GM18508 (cell line): ENCODE data around the gene ZCCHC4.

Experiments
- ATAC-seq: cut with Tn5 transposase; IDR thresholded peaks from one replicate; pipeline ENCODE4 v1.9.1; 2021; ENCODE audit warnings: moderate number of reproducible peaks; ENCODE audit not compliant: insufficient read depth, unreplicated experiment

The ZCCHC4 gene, protein sequence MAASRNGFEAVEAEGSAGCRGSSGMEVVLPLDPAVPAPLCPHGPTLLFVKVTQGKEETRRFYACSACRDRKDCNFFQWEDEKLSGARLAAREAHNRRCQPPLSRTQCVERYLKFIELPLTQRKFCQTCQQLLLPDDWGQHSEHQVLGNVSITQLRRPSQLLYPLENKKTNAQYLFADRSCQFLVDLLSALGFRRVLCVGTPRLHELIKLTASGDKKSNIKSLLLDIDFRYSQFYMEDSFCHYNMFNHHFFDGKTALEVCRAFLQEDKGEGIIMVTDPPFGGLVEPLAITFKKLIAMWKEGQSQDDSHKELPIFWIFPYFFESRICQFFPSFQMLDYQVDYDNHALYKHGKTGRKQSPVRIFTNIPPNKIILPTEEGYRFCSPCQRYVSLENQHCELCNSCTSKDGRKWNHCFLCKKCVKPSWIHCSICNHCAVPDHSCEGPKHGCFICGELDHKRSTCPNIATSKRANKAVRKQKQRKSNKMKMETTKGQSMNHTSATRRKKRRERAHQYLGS

DNA sequence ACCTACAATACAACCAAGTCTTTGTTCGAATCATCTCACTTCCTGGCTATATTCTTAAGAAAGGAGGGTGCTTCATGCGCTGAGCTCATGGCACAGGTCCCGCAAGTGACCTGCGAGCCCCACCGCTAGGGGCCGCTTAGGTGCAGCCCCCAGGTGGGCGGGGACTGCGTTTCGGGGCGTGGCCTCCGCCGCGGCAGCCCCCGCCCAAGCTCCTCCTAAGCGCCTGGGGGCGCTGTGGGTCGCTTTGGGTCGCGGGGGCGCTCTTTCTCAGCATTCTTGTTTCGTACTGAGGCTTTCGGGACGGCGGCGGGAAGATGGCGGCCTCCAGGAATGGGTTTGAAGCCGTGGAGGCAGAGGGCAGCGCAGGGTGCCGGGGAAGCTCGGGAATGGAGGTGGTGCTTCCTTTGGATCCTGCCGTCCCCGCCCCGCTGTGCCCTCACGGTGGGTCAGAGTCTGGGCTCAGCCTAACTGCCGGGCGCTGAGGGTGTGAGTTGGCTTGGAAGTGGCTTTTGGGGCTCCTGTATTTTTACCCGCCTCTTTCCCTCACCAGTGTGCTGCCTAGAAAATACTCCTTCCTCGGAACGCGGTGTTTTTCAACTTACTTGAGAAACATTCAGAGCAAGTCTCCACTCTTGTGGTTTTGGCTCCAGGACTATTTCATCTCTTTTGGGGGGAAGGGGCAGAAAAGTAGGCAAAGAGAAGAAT, at the start of gene ZCCHC4:
ZCCHC4 (plus strand) TSS at position 279 of the 705 bp plus-strand sequence; CDS start at position 315, 36 bp downstream.
- ATAC-seq = peak; percentile 74

DNA sequence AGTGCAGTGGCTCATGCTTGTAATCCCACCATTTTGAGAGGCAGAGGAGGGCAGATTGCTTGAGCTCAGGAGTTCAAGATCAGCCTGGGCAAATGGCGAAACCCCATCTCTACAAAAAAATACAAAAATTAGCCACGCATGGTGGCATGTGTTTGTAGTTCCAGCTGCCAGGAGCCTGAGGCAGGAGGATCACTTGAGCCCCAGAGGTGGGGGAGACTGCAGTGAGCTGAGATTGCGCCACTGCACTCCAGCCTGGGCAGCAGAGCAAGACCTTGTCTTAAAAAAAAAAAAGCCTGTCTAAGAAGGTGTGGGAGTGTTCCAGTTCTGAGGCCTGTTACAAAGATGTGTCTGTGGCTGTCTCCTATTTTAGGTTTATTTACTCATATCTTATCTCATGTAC, 40.7 kb upstream of the ZCCHC4 start:
- no peak for ATAC-seq

DNA sequence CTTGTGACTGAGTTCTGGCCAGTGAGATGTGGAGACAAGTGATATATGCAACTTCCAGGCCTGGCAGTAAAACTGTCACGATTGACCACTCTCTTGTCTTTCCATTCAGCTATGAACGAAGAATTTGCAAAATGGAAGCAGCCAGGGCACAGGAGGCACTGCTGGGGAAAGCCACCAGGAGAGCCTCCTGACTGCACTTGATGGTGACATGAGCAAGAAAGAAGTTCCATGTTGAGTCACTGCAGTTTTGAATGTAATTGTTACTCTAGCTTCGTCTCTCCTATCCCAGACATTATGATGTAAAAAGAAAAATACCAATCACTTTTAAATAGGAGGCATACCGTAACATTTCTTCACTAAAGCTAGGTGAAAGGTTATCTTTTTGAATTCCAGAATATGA, 32.4 kb upstream of the ZCCHC4 start:
- no peak for ATAC-seq

GRCh38 chr4:25283948-25284347, 28.6 kb upstream of the ZCCHC4 start:
- ATAC-seq = no peak

DNA sequence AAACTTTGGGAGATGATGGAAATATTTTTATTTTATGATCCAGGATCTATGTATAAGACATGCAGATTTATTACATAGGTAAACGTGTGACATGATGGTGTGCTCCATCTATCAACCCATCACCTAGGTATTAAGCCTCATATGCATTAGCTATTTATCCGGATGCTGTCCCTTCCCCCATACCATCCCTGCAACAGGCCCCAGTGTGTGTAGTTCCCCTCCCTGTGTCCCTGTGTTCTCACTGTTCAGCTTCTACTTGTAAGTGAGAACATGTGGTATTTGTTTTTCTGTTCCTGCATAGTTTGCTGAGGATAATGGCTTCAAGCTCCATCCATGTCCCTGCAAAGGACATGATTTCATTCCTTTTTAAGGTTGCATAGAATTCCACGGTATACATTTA, 28.1 kb upstream of the ZCCHC4 start:
- ATAC-seq = no peak

DNA sequence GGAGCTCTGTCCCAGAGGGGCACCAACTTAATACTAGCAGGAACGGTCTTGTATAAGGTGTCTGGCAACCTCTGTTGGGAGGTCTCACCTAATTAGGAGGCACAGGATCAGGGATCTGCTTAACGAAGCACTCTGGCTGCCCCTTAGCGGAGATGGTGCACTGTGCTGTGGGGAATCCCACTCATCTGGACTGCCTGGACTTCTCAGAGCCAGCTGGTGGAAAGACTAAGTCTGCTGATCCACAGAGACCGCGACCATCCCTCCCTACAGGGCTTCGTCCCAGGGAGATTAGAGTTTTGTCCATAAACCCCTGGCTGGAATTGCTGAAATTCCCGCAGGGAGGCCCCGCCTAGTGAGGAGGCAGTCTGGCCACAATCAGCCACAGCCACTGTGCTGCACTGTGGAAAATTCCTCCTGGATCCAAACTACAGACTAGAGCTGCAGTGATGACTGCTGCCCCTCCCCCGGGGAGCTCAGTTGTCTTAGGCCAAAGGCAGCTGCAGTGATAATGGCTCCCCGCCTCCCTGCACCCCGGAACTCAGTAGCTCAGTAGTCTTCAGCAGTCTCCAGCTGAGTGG, 22.0 kb upstream of the ZCCHC4 start:
- no peak for ATAC-seq

- no peak for ATAC-seq
Measured at GRCh38 chr4:25291158-25291733, 21.3 kb upstream of the ZCCHC4 start.

DNA sequence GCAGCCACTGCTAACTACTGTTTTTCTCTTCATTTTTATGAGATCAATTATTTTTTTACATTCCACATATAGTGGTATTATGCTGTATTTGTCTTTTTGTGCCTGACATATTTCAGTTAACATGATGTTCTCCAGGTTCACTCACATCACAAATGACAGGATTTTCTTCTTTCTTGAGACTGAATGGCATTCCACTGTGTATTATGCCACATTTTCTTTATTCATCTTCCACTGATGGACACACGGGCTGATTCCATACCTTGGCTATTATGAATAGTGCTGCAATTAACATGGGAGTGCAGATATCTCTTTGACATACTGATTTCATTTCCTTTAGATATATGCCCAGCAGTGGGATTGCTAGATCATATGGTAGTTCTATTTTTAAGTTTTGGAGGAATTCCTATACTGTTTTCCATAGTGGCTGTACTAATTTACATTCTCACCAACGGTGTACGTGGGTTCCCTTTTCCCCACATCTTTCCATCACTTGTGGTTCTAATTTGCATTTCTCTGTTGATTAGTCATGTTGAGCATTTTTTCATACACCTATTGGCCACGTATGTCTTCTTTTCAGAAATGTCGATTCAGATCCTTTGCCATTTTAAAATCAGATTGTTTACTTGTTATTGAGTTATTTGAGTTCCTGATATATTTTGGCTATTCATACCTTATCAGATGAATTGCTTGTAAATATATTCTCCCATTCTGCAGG, 14.9 kb upstream of the ZCCHC4 start:
- ATAC-seq = no peak

DNA sequence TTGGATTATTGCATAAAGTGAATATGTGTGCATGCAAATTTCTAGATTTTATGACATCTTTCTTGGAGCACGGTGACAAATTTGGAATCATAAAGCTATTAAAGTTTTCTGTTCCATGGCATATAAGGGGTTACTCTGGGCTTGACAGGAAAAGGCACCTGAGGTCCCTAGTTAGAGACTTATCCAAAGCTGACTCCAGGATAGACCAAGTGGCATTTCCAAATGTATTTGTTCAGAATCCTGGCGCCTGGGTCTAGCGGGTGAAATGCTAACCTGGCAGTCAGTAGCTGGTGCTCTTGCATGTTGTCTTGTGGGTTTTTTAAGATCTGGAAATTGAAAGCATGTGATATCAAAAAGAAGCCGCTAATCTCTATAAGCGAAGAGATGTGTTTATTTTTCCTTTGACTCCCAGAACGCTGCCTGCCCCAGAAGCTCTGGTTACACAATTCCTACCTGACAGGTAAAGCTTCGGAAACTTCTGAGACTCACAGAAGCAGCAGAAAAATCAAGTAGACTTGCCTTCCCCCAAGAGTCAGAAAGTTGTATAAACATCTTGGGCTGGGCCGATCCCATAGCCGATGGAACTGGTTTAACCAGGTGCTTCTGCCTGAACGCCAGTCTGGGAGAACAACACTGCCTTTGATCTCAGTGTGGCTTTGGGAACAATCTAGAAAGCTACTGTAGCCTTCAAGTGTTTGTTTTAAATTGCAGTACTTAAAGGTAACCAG, 12.9 kb upstream of the ZCCHC4 start:
- no peak for ATAC-seq

- no peak for ATAC-seq
Measured at GRCh38 chr4:25301471-25301870, 11.1 kb upstream of the ZCCHC4 start.

DNA sequence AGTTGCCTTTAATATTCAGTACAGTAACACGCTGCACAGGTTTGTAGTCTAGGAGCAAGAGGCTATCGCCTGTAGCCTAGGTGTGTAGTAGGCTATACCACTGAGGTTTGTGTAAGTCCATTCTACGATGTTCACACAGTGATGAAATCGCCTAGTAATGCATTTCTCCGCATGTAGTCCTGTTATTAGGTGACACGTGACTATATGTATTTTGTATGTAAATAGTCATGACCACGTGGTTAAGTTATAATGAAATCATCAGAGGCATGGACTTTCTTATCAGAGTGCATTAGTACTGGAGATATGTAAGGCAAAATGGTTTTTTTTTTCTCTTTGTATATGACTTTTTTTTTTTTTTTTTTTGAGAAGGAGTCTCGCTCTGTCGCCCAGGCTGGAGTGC, 9.9 kb upstream of the ZCCHC4 start:
- ATAC-seq = no peak

DNA sequence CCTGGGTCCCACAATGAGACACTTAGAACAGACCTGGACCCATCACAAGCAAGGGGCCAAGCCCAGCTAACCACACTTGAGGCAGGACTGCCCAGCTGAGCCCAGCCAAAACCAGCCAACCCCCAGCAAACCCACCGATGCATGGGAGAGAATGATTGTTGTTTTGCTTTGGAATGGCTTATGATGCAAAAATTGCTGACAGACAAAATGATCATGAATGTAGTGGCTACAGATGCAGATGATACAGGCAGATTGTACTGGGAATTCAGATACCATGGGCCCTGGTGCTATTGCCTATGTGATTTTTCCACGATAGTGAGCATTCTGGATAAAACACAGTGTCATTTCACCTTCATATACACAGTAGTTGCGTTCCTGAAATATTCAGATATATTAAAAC, 9.0 kb upstream of the ZCCHC4 start:
- ATAC-seq = no peak

DNA sequence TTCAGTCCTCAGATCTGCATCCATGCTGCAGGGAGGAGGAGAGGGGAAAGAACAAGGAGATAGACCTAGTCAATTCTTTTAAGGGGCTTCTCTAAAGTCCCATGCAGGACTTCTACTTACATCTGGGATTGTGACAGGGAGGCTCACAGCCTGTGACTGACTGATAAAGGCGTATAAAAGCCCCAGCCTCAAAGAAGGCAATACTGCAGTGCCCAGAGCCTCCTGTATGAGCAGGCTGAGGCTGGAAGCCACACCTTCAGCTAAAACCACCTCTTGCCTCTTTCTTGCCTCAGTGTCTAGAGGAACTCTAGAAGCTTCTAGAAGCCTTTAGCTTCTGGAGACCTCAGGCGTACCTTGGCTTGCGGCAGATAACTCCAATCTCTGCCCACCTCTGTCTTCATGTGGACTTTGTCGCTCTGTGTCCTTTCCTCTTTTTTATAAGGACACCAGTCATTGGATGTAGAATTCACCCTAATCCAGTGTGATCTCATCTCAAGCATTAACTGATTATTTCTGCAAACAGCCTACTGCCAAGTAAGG, 6.0 kb upstream of the ZCCHC4 start:
- ATAC-seq = no peak

GRCh38 chr4:25307596-25307995, 5.0 kb upstream of the ZCCHC4 start:
- ATAC-seq = no peak

- ATAC-seq = no peak
Measured at GRCh38 chr4:25308306-25308705, 4.3 kb upstream of the ZCCHC4 start.

- ATAC-seq = no peak
Measured at GRCh38 chr4:25308761-25309160, 3.8 kb upstream of the ZCCHC4 start.

DNA sequence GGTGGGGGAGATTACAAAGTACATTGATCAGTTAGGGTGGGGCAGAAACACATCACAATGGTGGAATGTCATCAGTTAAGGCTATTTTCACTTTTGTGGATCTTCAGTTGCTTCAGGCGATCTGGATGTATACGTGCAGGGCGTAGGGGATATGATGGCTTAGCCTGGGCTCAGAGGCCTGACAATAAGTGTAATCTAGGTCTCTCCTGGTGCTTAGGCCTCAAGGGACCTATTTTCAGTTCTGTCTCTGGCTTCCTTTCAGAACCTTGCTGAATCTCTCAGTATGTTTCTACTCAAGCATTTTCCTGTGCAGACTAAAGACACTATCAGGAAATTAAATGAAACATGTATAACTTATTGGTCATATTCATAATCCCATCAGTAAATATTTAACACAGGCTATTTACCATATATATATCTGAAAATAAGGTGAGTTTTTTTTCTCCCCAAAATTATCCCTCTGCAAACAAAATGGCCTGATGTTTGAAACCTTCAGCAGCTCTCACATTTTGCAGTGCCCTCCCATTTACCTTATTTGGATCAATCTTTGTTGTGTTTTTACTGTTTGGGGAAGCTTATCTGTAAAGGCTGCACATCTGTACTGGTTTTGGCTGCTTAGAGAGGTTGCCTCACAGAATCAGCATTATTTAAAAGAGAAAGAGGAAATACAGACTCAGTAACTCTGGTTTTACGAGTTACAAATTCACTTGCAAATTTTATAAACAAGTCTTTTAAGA, 2.3 kb upstream of the ZCCHC4 start:
- ATAC-seq = peak; percentile 41

- ATAC-seq = no peak
Measured at GRCh38 chr4:25310803-25311166, 1.8 kb upstream of the ZCCHC4 start.
